Measurements from ENCODE around the gene MRPL20. TPM values are rescaled to one million over a fixed set of nuclear protein-coding genes. Genes with fewer than 3 reads are reported as not detected.
A peak's percentile ranks its signal among the peaks of the same experiment; 100 is the strongest.

The MRPL20 gene
- total RNA-seq, 4 donors from 2014 or later, result 106 to 170 (median 136) TPM

DNA sequence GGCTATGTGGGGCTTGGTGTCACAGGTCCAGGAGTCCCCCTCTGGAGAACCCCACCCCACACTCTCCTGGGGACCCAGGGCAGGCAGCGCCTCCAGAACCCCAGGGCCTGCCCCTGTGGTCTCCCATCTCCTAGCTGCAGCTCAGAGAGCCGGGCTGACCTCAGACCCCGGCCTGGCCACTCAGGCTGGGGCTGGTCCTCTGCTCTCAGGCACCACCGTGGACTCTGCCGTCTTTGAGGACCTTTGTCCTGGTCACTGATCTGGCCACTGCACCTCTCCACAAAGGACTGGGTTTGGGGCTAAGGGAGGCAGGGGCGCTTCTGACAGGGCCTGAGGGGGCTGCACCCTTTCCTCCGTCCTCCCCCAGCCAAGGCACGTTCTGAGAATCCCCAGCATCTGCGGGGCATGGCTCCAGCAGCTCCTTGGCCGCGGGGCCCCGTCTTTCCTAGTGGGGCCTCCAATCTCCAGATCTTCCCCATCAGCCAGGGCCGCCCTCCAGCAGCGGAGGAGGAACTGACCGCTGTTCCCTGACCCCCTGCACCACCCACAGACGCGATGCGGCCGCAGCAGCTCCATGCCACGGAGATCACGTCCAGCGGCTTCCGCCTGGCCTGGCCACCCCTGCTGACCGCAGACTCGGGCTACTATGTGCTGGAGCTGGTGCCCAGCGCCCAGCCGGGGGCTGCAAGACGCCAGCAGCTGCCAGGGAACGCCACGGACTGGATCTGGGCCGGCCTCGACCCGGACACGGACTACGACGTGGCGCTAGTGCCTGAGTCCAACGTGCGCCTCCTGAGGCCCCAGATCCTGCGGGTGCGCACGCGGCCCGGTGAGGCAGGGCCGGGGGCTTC lies 31.7 kb upstream of the MRPL20 start:
- DNase-seq (ENCODE audit: low spot score), result no peak
- ATAC-seq (ENCODE audit: low FRiP score), result no peak
- TF ChIP-seq, protein P1, sequence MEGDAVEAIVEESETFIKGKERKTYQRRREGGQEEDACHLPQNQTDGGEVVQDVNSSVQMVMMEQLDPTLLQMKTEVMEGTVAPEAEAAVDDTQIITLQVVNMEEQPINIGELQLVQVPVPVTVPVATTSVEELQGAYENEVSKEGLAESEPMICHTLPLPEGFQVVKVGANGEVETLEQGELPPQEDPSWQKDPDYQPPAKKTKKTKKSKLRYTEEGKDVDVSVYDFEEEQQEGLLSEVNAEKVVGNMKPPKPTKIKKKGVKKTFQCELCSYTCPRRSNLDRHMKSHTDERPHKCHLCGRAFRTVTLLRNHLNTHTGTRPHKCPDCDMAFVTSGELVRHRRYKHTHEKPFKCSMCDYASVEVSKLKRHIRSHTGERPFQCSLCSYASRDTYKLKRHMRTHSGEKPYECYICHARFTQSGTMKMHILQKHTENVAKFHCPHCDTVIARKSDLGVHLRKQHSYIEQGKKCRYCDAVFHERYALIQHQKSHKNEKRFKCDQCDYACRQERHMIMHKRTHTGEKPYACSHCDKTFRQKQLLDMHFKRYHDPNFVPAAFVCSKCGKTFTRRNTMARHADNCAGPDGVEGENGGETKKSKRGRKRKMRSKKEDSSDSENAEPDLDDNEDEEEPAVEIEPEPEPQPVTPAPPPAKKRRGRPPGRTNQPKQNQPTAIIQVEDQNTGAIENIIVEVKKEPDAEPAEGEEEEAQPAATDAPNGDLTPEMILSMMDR (IDR thresholded peaks at IDR 0.05), result no peak

DNA sequence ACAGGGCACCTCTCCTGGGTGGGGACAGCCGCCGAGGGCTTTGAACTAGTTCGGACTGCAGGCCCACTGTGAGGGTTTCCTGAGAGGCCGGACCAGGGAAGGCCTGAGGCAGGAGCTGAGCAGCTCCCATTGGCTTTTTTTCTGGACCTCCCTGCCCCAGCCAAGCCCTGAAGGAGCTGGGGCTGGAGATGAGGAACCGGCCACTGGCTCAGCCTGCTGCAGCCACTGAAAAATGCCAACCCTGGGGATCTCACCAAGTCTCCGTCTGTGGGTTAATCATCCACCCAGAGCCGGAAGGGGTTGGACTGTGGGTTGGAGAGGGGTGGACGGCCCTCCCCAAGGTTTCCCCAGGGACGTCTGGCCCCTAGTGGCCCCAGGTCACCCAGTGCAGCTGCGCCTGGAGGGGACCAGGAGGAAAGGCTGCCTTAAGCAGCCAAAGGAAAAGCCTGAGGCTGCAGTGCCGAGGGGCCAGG lies 30.8 kb upstream of the MRPL20 start:
- TF ChIP-seq, protein P1 (IDR thresholded peaks at IDR 0.05), result no peak
- DNase-seq (ENCODE audit: low spot score) (no peak), ATAC-seq (ENCODE audit: low FRiP score) (no peak)

DNA sequence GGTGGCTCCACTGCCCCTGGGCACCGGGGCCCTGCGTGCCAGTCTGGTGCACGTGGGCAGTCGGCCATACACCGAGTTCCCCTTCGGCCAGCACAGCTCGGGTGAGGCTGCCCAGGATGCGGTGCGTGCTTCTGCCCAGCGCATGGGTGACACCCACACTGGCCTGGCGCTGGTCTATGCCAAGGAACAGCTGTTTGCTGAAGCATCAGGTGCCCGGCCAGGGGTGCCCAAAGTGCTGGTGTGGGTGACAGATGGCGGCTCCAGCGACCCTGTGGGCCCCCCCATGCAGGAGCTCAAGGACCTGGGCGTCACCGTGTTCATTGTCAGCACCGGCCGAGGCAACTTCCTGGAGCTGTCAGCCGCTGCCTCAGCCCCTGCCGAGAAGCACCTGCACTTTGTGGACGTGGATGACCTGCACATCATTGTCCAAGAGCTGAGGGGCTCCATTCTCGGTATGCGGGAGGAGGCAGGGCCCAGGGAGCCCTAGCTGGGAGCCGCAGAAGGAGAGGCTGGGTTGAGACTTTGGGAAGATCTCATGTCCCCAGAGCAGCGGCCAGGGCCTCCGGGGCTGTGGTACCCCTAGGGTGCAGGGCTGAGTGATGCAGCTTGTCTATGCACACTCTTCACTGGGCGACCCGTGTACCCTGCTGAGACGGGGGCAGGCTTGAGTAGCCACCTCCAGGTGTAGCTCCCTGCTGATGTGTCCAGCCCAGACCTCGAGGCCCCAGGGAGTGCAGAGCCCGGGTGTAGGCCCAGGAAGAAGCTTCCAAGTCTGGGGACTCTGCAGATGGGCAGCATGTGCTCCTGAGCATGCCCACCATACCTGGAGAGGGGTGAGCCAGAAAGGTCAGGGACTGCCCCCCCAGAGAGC lies 30.2 kb upstream of the MRPL20 start:
- no peak for ATAC-seq (ENCODE audit: low FRiP score)
- TF ChIP-seq, protein P1 (IDR thresholded peaks at IDR 0.05), result no peak
- DNase-seq (ENCODE audit: low spot score), result no peak

DNA sequence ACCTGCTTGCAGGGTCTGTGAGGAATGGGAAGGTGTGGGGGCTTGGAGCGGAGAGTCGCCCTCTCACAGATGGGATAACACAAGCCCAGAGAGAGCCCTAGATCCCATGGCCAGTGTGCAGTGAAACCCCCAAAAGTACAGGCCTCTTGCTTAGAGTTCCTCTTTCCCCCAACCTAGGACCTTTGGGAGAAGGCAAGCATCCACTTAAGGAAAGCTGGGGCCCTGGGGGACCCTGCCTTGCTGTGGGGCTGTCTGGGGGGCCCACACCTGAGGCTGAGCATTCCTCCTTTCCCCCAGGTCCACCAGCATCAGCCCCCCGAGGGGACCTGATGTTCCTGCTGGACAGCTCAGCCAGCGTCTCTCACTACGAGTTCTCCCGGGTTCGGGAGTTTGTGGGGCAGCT lies 29.5 kb upstream of the MRPL20 start:
- TF ChIP-seq, protein P1 (IDR thresholded peaks at IDR 0.05), result no peak
- ATAC-seq (ENCODE audit: low FRiP score) (no peak), DNase-seq (ENCODE audit: low spot score) (no peak)

DNA sequence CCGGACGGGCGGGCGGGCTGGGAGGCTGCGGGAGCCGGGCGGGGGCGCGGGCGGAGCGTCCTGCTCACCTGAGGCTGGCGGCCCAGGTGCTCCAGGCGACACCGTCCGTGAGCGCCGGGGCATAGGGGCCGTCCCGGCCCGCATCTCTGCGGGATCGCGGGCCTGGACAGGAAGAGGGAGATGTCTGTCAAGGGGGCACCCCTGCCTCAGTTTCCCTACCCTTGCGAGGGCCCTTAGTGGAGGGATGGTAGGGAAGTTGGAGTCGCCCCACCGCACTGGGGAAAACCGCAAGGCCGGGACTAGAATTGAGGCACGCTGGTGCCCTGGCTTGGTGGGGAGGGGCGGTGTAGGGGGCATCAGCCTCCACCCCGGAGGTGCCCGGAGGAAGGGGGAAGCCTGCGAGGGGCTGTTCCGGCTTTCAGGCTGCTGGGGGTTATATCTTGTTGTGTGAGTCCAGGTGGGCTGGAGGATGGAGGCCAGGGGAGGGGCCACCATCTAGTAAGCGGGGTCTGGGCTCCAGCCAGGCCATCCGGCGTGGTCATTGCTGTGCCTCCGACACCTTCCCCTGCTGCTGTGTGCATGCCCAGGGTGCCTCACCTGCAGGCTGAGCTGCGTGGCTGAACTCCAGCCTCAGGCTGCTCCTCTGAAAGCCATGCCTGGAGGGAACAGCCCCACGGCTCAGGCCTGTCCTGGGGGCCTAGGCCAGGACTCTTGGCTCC lies 29.0 kb upstream of the MRPL20 start:
- ATAC-seq (ENCODE audit: low FRiP score) (no peak), DNase-seq (ENCODE audit: low spot score) (no peak)
- TF ChIP-seq, protein P1 (IDR thresholded peaks at IDR 0.05), result no peak

DNA sequence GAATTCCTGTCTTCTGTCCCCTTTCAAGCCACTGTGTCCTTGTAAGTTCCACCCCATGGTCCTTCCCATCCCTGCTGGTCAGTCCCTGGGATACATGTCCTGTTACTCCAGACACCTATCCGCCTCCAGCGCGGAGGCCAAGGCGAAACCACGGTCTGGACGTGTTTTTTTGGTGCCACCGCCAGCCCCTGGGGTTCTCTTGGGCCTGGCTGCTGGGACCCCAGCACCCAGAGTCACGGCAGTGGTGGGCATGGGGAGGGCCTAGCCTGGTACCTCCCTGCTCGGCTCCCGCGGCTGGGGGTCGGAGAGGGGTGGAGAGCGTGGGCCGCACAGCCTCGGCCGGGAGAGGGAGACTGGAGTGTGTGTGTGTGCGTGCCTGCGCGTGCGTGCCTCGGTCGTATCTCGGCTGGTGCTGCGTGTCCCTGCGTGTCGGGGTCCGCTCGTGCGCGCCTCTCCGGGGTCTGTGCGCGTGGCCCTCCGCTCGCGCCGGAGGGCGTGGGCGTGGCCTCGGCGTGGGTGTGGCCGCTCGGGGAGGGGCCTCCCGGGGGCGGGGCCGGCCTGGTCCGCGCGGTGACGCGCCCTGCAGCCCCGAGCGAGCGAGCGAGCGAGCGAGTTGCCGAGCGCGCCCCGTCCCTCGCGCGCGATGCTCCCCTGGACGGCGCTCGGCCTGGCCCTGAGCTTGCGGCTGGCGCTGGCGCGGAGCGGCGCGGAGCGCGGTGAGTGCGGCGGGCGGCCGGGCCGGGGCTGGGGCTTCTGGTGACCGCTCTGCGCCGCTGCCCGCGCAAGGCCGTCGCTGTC lies 28.2 kb upstream of the MRPL20 start, which contains the start of gene VWA1:
TSS of gene VWA1 (plus strand) at position 585 of the 798 bp plus-strand sequence. CDS start at position 644, 59 bp downstream.
- peak; percentile 50 for DNase-seq (ENCODE audit: low spot score)
- TF ChIP-seq, protein P1 (IDR thresholded peaks at IDR 0.05), result no peak

More for the DNA sequence above, 28.2 kb upstream of the MRPL20 start, which contains the start of gene VWA1:
- peak; percentile 59 for ATAC-seq (ENCODE audit: low FRiP score)
